ENCODE results near the gene ITFG2.
A peak's percentile ranks its signal among the peaks of the same experiment; 100 is the strongest.
"Not testable (repeated sequence)": the region's sequence is repeated elsewhere in the genome, so short reads cannot be mapped to it uniquely, and the experiment has no call there.

ITFG2 gene

DNA sequence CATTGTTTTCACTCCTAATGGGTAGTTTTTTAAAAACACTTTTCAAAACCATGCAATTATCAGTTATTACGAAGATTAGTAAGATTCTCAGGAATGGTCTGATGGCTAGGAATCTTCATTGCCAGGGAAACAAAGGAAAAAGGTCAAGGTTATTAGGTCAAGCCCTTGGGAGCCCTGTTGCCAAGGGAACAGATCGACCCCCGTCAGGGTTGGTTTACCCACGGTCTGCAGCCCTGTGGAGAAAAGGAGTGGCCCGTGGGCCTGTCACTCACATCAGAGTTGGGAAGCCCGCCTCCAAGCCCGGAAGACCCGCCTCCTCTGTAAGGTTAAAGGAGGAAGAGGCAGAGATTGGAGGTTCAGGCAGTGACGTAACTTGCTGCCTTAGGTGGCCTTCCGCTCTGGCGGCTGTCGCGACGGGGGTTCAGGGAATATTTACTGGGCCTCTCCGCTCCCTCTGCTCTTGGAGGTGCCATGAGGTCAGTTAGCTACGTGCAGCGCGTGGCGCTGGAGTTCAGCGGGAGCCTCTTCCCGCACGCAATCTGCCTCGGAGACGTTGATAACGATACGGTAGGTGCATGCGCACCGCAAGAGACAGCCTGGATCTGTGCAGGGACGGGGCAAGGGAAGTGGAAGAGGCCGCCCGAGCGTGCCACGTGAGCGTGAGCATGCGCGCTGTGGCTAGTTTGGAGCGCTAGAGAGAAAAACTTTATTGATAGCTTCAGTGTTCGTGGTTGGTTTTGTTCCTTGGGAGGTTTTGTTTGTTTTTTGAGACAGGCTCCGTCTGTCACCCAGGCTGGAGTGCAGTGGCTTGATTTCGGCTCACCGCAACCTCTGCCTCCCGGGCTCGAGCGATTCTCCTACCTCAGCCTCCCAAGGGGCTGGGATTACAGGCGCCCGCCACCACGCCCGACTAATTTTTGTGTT lies at the start of gene ITFG2:
ITFG2 (plus strand) TSS at position 379 of the 924 bp plus-strand sequence; CDS start at position 472, 93 bp downstream.
- H3K4me3 ChIP-seq (ENCODE audit: low read depth, low read length) = peak within 1 kb of the TSS; percentile 82
- TF ChIP-seq, protein P1, sequence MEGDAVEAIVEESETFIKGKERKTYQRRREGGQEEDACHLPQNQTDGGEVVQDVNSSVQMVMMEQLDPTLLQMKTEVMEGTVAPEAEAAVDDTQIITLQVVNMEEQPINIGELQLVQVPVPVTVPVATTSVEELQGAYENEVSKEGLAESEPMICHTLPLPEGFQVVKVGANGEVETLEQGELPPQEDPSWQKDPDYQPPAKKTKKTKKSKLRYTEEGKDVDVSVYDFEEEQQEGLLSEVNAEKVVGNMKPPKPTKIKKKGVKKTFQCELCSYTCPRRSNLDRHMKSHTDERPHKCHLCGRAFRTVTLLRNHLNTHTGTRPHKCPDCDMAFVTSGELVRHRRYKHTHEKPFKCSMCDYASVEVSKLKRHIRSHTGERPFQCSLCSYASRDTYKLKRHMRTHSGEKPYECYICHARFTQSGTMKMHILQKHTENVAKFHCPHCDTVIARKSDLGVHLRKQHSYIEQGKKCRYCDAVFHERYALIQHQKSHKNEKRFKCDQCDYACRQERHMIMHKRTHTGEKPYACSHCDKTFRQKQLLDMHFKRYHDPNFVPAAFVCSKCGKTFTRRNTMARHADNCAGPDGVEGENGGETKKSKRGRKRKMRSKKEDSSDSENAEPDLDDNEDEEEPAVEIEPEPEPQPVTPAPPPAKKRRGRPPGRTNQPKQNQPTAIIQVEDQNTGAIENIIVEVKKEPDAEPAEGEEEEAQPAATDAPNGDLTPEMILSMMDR (IDR thresholded peaks at IDR 0.05; ENCODE audit: low read depth, low read length) = no peak

DNA sequence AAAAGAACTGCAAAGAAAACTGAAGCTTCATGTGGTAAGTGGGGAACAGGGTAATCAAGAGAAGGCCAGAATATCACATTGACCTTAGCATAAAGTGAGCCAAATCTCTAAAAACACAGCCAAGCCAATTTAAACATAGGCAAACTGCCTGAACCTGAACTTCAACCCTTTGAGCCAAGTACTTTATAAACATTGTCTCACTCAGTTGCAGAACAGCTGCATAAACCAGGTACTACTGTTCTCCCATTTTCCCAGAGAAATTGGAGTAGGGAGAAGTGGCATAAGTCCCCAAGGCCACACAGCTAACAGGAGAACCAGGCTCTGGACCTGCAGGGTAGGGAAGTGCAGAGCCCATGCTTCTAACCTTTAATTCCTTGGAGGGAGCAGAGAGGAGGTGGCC lies 48.1 kb upstream of the ITFG2 start:
- H3K4me3 ChIP-seq (ENCODE audit: low read depth, low read length) = no peak overlapping the region
- TF ChIP-seq, protein P1 (IDR thresholded peaks at IDR 0.05; ENCODE audit: low read depth, low read length) = no peak

DNA sequence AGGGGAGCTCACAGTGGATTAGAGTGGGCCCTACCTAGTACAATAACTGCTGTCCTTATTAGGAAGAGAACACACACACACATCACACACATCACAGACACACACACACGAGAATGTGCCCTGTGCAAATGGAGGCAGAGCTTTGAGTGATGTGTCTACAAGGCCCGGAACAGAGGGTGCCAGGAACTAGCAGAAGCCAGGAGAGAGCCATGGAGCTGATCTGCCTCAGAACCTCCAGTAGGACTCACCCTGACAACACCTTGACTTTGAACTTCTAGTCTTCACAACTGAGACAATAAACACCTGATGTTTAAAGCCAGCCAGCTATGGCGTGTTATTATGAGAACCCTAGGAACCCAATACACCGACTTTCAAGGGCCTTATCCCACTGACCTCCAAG lies 47.4 kb upstream of the ITFG2 start:
- H3K4me3 ChIP-seq (ENCODE audit: low read depth, low read length) = no peak overlapping the region
- TF ChIP-seq, protein P1 (IDR thresholded peaks at IDR 0.05; ENCODE audit: low read depth, low read length) = no peak

DNA sequence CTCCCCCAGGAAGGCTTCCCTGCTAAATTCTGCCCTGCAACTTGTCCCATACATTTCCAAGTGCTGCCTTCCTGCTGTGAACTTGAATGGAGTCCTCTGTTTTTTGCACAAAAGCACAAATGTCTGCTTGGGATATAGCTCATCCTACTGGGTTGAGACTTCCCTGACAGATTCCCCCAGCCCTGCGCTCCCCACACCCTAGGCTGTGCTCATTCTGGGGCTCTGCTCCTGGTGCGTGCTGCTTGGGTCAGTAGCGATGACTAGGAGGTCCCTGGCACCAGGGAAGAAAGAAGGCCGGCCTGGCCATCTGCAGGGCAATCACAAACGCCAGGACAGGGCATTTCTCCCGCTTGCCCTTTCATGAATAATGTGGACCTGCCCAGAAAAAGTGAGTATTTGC lies 46.9 kb upstream of the ITFG2 start:
- TF ChIP-seq, protein P1 (IDR thresholded peaks at IDR 0.05; ENCODE audit: low read depth, low read length) = no peak

DNA sequence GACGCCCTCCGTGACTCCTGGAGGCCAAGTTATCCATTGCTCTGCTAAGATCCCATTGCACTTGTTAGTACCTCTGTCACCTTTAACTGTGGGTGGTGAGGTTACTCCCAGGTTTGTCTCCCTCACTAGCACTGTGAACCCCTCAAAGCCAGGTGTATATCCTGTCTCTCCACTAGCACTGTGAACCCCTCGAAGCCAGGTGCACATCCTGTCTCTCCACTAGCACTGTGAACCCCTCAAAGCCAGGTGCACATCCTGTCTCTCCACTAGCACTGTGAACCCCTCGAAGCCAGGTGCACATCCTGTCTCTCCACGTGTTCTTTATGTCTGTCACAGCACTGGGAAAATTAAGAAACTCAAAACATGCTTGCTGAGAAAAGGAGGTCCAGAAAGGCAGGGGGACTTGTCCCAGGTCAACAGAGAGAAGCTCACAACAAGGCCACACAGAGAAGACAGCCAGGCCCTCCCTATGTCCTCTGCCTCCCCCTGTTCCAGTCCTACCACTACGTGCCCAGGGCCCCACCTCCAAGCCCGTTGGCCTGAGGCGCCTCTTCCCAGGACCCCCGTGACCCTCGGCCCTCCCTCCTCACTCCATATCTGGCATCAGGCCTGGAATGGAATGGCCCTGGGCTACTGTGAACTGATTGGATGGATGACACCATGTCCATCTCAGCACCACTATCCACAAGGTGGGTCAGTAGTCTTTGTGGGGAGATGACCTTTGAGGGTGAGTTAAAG lies 44.1 kb upstream of the ITFG2 start:
- H3K4me3 ChIP-seq (ENCODE audit: low read depth, low read length) = no peak overlapping the region
- TF ChIP-seq, protein P1 (IDR thresholded peaks at IDR 0.05; ENCODE audit: low read depth, low read length) = no peak

More for the DNA sequence above, 46.9 kb upstream of the ITFG2 start:
- no peak overlapping the region for H3K4me3 ChIP-seq (ENCODE audit: low read depth, low read length)

DNA sequence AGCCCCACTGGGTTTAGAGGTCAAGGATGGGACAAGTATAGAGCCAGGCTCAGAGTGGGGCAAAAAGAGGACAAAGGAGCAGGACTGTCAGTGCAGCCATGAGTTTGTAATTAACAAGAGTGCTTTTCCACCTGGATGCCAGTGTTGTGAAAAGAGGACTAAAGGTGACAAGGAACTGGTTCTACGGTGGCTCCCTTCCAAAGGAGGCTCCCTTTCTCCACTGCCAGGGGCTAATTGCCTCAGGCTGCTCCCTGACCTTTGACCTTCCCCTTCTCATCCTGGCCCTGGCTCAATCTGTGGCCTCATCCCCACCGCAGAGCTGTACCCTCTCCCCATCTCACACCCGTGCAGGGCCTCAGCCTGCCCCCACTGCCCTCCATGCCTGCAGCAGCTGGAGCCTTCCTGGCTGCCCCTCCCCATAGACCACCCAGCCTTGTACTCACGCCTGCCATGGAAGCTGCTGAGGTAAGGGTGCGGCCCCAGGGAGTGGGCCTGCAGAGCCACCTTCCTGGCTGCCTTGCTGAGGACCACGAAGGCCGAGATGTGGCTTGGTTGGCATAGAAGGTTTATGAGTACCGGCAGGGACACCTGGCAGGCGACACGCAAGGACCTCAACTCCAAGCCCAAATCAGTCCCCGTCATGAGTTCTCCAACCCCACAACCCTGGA lies 42.5 kb upstream of the ITFG2 start:
- TF ChIP-seq, protein P1 (IDR thresholded peaks at IDR 0.05; ENCODE audit: low read depth, low read length) = no peak
- no peak overlapping the region for H3K4me3 ChIP-seq (ENCODE audit: low read depth, low read length)

DNA sequence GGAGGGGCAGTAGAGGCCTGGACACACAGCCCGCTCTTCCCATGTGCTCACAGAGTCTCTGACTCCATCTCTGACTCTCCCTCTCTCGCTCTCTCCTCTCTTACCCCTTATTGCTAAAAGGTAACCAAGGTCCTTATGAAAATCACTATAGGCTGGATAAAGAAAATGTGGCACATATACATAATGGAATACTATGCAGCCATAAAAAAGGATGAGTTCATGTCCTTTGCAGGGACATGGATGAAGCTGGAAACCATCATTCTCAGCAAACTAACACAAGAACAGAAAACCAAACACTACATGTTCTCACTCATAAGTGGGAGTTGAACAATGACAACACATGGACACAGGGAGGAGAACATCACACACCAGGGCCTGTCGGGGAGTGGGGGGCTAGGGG lies 41.9 kb upstream of the ITFG2 start:
- not testable (repeated sequence) for H3K4me3 ChIP-seq (ENCODE audit: low read depth, low read length)
